Measurements from ENCODE around the gene MAP3K14.

- no peak for TF ChIP-seq MAFK (IDR thresholded peaks at IDR 0.05; ENCODE audit: low read depth, low read length)
- TF ChIP-seq RCOR1 (IDR thresholded peaks at IDR 0.05; ENCODE audit: insufficient replicate concordance, low read length): no peak
- no peak for TF ChIP-seq CTCF (conservative IDR thresholded peaks at IDR 0.05; ENCODE audit: low read depth, low read length)
- TF ChIP-seq CEBPB (IDR thresholded peaks at IDR 0.05; ENCODE audit: low read depth, low read length): no peak
- no peak for TF ChIP-seq CHD1 (IDR thresholded peaks at IDR 0.05; ENCODE audit: low read depth, low read length)
- TF ChIP-seq MXI1 (IDR thresholded peaks at IDR 0.05; ENCODE audit: borderline replicate concordance, low read depth, low read length): no peak
- no peak for TF ChIP-seq POLR2A (IDR thresholded peaks at IDR 0.05; ENCODE audit: low read depth, low read length)
- TF ChIP-seq RAD21 (IDR thresholded peaks at IDR 0.05; ENCODE audit: low read length): no peak
- no peak for TF ChIP-seq FOS (IDR thresholded peaks at IDR 0.05; ENCODE audit: low read depth, low read length)
- TF ChIP-seq USF2 (IDR thresholded peaks at IDR 0.05; ENCODE audit: low read depth, low read length): no peak
- TF ChIP-seq BHLHE40 (IDR thresholded peaks at IDR 0.05; ENCODE audit: low read depth, low read length): no peak
- no peak for TF ChIP-seq NFE2L2 (IDR thresholded peaks at IDR 0.05; ENCODE audit: low read depth, low read length)
- TF ChIP-seq RFX5 (IDR thresholded peaks at IDR 0.05; ENCODE audit: low read depth, low read length): no peak
Observed at GRCh38 chr17:45233423-45233924, 83.3 kb downstream of the MAP3K14 start.
